Activated B cell treated with CpG ODN at 0.5 μM for 24 hours (primary cell): ENCODE data around the gene AFF1. TPM values are rescaled to one million over a fixed set of nuclear protein-coding genes. Genes with fewer than 3 reads are reported as not detected.

Experiments
- ATAC-seq: fragments of 200-7000 bp; cut with Tn5 transposase; one replicate; pipeline ENCODE4 v1.10.0; 2021; ENCODE audit warnings: low read depth, mild to moderate bottlenecking, moderate library complexity
- CTCF ChIA-PET: fragments of 350-600 bp; sonication (Branson Sonifier 250); formaldehyde crosslinking; loops from one replicate; lab custom pipeline; 2021; ENCODE audit warnings: antibody characterized with exemption; lab: Charles Lee
- POLR2A ChIA-PET: fragments of 350-600 bp; sonication (Branson Sonifier 250); formaldehyde crosslinking; loops from one replicate; lab custom pipeline; 2021; ENCODE audit warnings: antibody characterized with exemption; lab: Charles Lee
- DNase-seq: peaks from one replicate; pipeline ENCODE4 v3.0.0; 2022
- H3K27ac Mint-ChIP-seq: one replicate; pipeline ENCODE4 v1.8.0; 2020; ENCODE audit warnings: mixed read lengths
- H3K27me3 Mint-ChIP-seq: one replicate; pipeline ENCODE4 v1.8.0; 2021; ENCODE audit warnings: mixed read lengths
- H3K36me3 Mint-ChIP-seq: one replicate; pipeline ENCODE4 v1.8.0; 2021; ENCODE audit warnings: low read depth, mixed read lengths
- H3K4me1 Mint-ChIP-seq: one replicate; pipeline ENCODE4 v1.8.0; 2021; ENCODE audit warnings: mixed read lengths
- H3K4me3 Mint-ChIP-seq: one replicate; pipeline ENCODE4 v1.8.0; 2020; ENCODE audit warnings: mild to moderate bottlenecking, mixed read lengths
- H3K9me3 Mint-ChIP-seq: one replicate; pipeline ENCODE4 v1.8.0; 2020; ENCODE audit warnings: mixed read lengths
- intact Hi-C: fragments of 100-400 bp; cut with micrococcal nuclease; formaldehyde crosslinking; loops from one replicate; pipeline ENCODE4 v1.15.1; 2024
- total RNA-seq: library from RNA; stranded (reverse); gene quantifications from 2 replicates; pipeline ENCODE4 v1.2.3, GENCODE V29; 2022
- TF ChIP-seq, protein P1 (sequence below): fragments of 200-600 bp; IDR thresholded peaks from one replicate; pipeline ENCODE4 v1.8.0; 2022; ENCODE audit warnings: antibody characterized with exemption, mild to moderate bottlenecking

The AFF1 gene
- total RNA-seq, 1 donor from 2014 or later, result 60.8 TPM

DNA sequence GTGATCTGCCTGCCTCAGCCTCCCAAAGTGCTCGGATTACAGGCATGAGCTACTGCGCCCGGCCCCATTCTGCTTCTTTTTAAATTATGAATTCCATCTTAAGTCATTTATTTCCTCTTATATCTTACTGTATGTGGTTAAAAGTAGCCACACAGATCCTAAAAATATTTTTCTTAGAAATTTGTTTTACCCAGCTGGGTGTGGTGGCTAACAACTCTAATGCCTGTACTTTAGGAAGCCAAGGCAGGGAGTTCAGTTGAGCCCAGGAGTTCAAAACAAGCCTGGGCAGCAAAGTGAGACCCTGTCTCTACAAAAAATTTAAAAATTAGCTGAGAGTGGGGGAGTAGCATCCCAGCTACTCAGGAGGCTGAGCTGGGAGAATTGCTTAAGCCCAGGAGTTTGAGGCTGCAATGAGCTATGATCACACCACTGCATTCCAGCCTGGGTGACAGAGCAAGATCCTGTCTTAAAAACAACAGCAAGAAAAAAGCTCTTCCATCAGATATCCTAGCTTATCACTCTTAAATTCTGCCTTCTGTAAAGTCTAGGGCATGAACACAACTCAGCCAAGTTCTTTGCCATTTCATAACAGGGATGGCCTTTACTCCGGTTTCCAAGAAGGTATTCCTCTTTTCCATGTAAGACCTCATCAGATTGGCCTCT lies 15.1 kb upstream of the AFF1 start:
- no peak overlapping the region for H3K4me3 Mint-ChIP-seq

DNA sequence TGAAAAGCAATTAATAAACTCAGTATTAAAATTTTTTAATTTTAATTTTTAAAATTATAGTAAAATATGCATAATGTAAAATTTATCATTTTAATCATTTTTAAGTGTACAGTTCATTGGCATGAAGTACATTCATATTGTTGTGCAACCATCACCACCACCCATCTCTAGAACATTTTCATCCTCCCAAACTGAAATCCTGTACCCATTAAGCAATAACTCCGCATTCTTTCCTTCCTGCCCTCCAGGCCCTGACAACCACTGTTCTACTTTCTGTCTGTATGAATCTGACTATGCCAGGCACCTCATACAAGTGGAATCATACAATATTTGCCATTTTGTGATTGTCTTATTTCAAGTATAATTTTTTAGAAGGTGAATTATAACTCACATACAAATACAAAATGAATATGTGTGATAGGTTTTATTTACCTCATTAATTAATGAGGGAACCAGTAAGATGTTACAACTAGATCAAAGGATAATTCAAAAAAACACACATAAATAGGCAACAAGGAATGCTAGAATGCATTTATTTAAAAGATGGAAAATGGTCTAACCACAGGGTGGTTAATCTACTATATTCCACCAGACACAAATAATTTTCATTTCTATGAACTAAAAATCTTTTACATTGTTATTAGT lies 13.1 kb upstream of the AFF1 start:
- H3K4me1 Mint-ChIP-seq, result no peaks in the 10 kb centered on the region
- no peaks in the 10 kb centered on the region for H3K9me3 Mint-ChIP-seq
- no peaks in the 10 kb centered on the region for H3K27me3 Mint-ChIP-seq
- ChIA-PET CTCF (interaction anchor here (0.9 to 7.7 kb wide), 30 partner anchors 10 to 423 kb away, joined by 3 to 313 read pairs (median 8); partner anchors contain the start of gene AFF1), POLR2A (interaction anchor here (0.8 to 3.1 kb wide), 7 partner anchors 14 to 174 kb away, joined by 4 to 26 read pairs (median 6); partner anchors contain the start of gene AFF1)
- DNase-seq, result no peak
- no peak for ATAC-seq
- TF ChIP-seq, protein P1, sequence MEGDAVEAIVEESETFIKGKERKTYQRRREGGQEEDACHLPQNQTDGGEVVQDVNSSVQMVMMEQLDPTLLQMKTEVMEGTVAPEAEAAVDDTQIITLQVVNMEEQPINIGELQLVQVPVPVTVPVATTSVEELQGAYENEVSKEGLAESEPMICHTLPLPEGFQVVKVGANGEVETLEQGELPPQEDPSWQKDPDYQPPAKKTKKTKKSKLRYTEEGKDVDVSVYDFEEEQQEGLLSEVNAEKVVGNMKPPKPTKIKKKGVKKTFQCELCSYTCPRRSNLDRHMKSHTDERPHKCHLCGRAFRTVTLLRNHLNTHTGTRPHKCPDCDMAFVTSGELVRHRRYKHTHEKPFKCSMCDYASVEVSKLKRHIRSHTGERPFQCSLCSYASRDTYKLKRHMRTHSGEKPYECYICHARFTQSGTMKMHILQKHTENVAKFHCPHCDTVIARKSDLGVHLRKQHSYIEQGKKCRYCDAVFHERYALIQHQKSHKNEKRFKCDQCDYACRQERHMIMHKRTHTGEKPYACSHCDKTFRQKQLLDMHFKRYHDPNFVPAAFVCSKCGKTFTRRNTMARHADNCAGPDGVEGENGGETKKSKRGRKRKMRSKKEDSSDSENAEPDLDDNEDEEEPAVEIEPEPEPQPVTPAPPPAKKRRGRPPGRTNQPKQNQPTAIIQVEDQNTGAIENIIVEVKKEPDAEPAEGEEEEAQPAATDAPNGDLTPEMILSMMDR, result no peak
- H3K27ac Mint-ChIP-seq, result no peak overlapping the region
- no peaks in the 10 kb centered on the region for H3K36me3 Mint-ChIP-seq
- no peak overlapping the region for H3K4me3 Mint-ChIP-seq
- intact Hi-C loops, result loop anchor here (1.0 kb wide), 5 partner anchors 13 to 314 kb away; no protein-coding TSS in a partner anchor

More for the DNA sequence above, 15.1 kb upstream of the AFF1 start:
- no peak for DNase-seq
- no peak for ATAC-seq
- H3K36me3 Mint-ChIP-seq, result no peaks in the 10 kb centered on the region
- ChIA-PET POLR2A (interaction anchor here (0.9 kb wide), 1 partner anchor 86 kb away, joined by 4 read pairs; no protein-coding TSS in a partner anchor), CTCF (interaction anchor here (0.9 to 7.7 kb wide), 5 partner anchors 11 to 180 kb away, joined by 3 to 313 read pairs (median 3); no protein-coding TSS in a partner anchor)
- intact Hi-C loops, result no loop called here
- no peaks in the 10 kb centered on the region for H3K27me3 Mint-ChIP-seq
- H3K27ac Mint-ChIP-seq, result no peak overlapping the region
- no peaks in the 10 kb centered on the region for H3K4me1 Mint-ChIP-seq
- H3K9me3 Mint-ChIP-seq, result no peaks in the 10 kb centered on the region
- TF ChIP-seq, protein P1, result no peak

DNA sequence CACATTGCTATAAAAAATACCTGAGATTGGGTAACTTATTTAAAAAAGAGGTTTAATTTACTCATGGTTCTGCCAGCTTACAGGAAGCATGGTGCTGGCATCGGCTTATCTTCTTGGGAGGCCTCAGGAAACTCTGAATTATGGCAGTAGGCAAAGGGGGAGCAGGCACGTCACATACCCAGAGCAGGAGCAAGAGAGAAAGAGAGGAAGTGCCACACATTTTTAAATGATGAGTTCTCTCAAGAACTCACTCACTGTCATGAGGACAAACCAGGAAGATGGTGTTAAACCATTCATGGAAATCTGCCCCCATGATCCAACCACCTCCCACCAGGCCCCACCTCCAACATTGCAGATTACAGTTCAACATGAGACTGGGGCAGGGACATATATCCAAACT lies 10.0 kb upstream of the AFF1 start:
- POLR2A ChIA-PET, result interaction anchor here (3.1 kb wide), 1 partner anchor 81 kb away, joined by 26 read pairs; no protein-coding TSS in a partner anchor
- peaks cover 15% of the 10 kb centered on the region for H3K4me1 Mint-ChIP-seq
- TF ChIP-seq, protein P1, result no peak
- intact Hi-C loops, result no loop called here
- no peaks in the 10 kb centered on the region for H3K27me3 Mint-ChIP-seq
- H3K36me3 Mint-ChIP-seq, result no peaks in the 10 kb centered on the region
- no peaks in the 10 kb centered on the region for H3K9me3 Mint-ChIP-seq
- no peak for ATAC-seq
- H3K27ac Mint-ChIP-seq, result no peak overlapping the region
- CTCF ChIA-PET, result interaction anchor here (3.2 to 7.7 kb wide), 3 partner anchors 12 to 167 kb away, joined by 14 to 313 read pairs (median 68); partner anchors contain the start of gene AFF1
- H3K4me3 Mint-ChIP-seq, result no peak overlapping the region
- DNase-seq, result no peak

DNA sequence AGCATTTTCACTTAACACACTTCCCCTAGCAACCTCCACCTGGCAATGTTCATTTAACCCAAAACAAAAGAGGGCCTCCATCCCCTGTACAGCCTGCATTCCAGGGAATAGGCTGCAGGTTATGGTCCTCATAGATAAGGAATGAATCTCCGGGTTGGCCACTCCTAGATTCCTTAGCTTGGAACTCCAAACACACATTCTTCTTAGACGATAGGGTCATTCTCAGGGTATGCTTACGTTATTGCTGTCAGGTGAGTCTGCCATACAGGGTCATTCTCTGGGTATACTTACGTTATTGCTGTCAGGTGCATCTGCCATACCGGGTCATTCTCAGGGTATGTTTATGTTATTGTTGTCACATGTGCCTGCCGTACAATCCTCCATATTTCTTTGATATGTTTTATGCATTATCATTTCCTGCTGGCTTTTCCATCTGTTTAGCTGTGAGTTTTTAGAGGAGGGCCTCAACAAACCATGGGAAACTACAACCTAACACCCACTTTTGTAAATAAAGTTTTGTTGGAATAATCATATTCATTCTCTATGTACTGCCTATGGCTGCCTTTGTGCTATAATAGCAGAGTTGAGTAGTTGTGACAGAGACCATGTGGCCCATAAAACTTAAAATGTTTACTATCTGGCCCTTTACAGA lies 8.2 kb upstream of the AFF1 start:
- no peak overlapping the region for H3K27ac Mint-ChIP-seq
- ATAC-seq, result no peak
- ChIA-PET CTCF (interaction anchor here (1.3 kb wide), 1 partner anchor 167 kb away, joined by 7 read pairs; no protein-coding TSS in a partner anchor), POLR2A (interaction anchor here (0.6 to 1.8 kb wide), 3 partner anchors 10 to 145 kb away, joined by 3 to 5 read pairs (median 4); no protein-coding TSS in a partner anchor)
- intact Hi-C loops, result no loop called here
- H3K4me1 Mint-ChIP-seq, result peaks cover 18% of the 10 kb centered on the region
- no peaks in the 10 kb centered on the region for H3K9me3 Mint-ChIP-seq
- TF ChIP-seq, protein P1, result no peak
- H3K27me3 Mint-ChIP-seq, result no peaks in the 10 kb centered on the region
- H3K36me3 Mint-ChIP-seq, result no peaks in the 10 kb centered on the region
- no peak overlapping the region for H3K4me3 Mint-ChIP-seq
- no peak for DNase-seq
